H9 (cell line): ENCODE results near the gene COL4A2. TPM values are rescaled to one million over a fixed set of nuclear protein-coding genes. Genes with fewer than 3 reads are reported as not detected.

ENCODE experiments used
- DNase-seq: peaks from one replicate; pipeline ENCODE4 v3.0.0-alpha.2; 2017
- H2AFZ ChIP-seq: one replicate; pipeline ENCODE4 v1.6.1; 2013; ENCODE audit warnings: mild to moderate bottlenecking, low read length, control low read depth, moderate library complexity
- H2AK5ac ChIP-seq: 2 replicates; pipeline ENCODE4 v1.6.1; 2013; ENCODE audit warnings: low read length, control low read depth, mixed read lengths; ENCODE audit not compliant: insufficient read length
- H2BK120ac ChIP-seq: one replicate; pipeline ENCODE4 v1.6.1; 2013; ENCODE audit warnings: low read depth, mild to moderate bottlenecking, low read length, control low read depth, inconsistent platforms; ENCODE audit not compliant: poor library complexity, severe bottlenecking
- H2BK12ac ChIP-seq: 2 replicates; pipeline ENCODE4 v1.6.1; 2013; ENCODE audit warnings: low read length, control low read depth, mixed read lengths, low read depth; ENCODE audit not compliant: insufficient read length
- H2BK15ac ChIP-seq: 2 replicates; pipeline ENCODE4 v1.6.1; 2013; ENCODE audit warnings: low read depth, low read length, control low read depth
- H2BK20ac ChIP-seq: one replicate; pipeline ENCODE4 v1.6.1; 2013; ENCODE audit warnings: low read depth, mild to moderate bottlenecking, low read length, control low read depth, inconsistent platforms; ENCODE audit not compliant: poor library complexity, severe bottlenecking
- H2BK5ac ChIP-seq: 2 replicates; pipeline ENCODE4 v1.6.1; 2013; ENCODE audit warnings: low read length, control low read depth, mixed read lengths; ENCODE audit not compliant: insufficient read length
- H3K14ac ChIP-seq: 2 replicates; pipeline ENCODE4 v1.6.1; 2013; ENCODE audit warnings: low read length, control low read depth; ENCODE audit not compliant: insufficient read depth
- H3K18ac ChIP-seq: 2 replicates; pipeline ENCODE4 v1.6.1; 2013; ENCODE audit warnings: low read depth, mild to moderate bottlenecking, mixed read lengths, low read length, control low read depth; ENCODE audit not compliant: insufficient read length
- H3K23ac ChIP-seq: 2 replicates; pipeline ENCODE4 v1.6.1; 2013; ENCODE audit warnings: low read length, control low read depth, mixed read lengths, low read depth; ENCODE audit not compliant: insufficient read length
- H3K23me2 ChIP-seq: 2 replicates; pipeline ENCODE4 v1.6.1; 2013; ENCODE audit warnings: low read depth, mild to moderate bottlenecking, mixed read lengths, low read length, control low read depth; ENCODE audit not compliant: insufficient read length, poor library complexity, severe bottlenecking
- H3K27ac ChIP-seq: 2 replicates; pipeline ENCODE4 v1.5.1; 2013; ENCODE audit warnings: low read length, control low read depth, mixed read lengths, low read depth; ENCODE audit not compliant: insufficient read length
- H3K27me3 ChIP-seq: 2 replicates; pipeline ENCODE4 v1.6.1; 2013; ENCODE audit warnings: low read length, control low read depth, inconsistent platforms; ENCODE audit not compliant: insufficient read depth
- H3K4ac ChIP-seq: 2 replicates; pipeline ENCODE4 v1.6.1; 2013; ENCODE audit warnings: low read depth, mild to moderate bottlenecking, control low read depth, inconsistent platforms, low read length, moderate library complexity
- H3K4me1 ChIP-seq: 2 replicates; pipeline ENCODE4 v1.6.1; 2013; ENCODE audit warnings: low read length, control low read depth, inconsistent platforms; ENCODE audit not compliant: insufficient read depth
- H3K4me2 ChIP-seq: 2 replicates; pipeline ENCODE4 v1.6.1; 2013; ENCODE audit warnings: low read length, control low read depth, mixed read lengths; ENCODE audit not compliant: insufficient read length, insufficient read depth
- H3K56ac ChIP-seq: 2 replicates; pipeline ENCODE4 v1.6.1; 2013; ENCODE audit warnings: low read depth, mild to moderate bottlenecking, mixed read lengths, low read length, control low read depth; ENCODE audit not compliant: insufficient read length
- H3K79me1 ChIP-seq: 2 replicates; pipeline ENCODE4 v1.6.1; 2013; ENCODE audit warnings: low read depth, mild to moderate bottlenecking, moderate library complexity, low read length, control low read depth, inconsistent platforms; ENCODE audit not compliant: insufficient read depth, poor library complexity, severe bottlenecking
- H3K79me2 ChIP-seq: 2 replicates; pipeline ENCODE4 v1.6.1; 2013; ENCODE audit warnings: low read length, control low read depth, inconsistent platforms; ENCODE audit not compliant: insufficient read depth
- H3K9ac ChIP-seq: 2 replicates; pipeline ENCODE4 v1.6.1; 2013; ENCODE audit warnings: low read length, control low read depth, mixed read lengths; ENCODE audit not compliant: insufficient read length; ENCODE audit errors: extremely low read depth
- H3K9me3 ChIP-seq: one replicate; pipeline ENCODE4 v1.6.1; 2013; ENCODE audit warnings: low read depth, low read length, inconsistent platforms; ENCODE audit not compliant: control insufficient read depth
- H3T11ph ChIP-seq: one replicate; pipeline ENCODE4 v1.6.1; 2013; ENCODE audit warnings: mild to moderate bottlenecking, low read length, control low read depth, inconsistent platforms
- H4K20me1 ChIP-seq: one replicate; pipeline ENCODE4 v1.6.1; 2013; ENCODE audit not compliant: control insufficient read depth, insufficient read length, insufficient read depth
- H4K5ac ChIP-seq: 2 replicates; pipeline ENCODE4 v1.6.1; 2013; ENCODE audit warnings: low read depth, mild to moderate bottlenecking, mixed read lengths, low read length, control low read depth; ENCODE audit not compliant: insufficient read length
- H4K8ac ChIP-seq: replicated peaks from 2 replicates; pipeline ENCODE4 v1.6.1; 2013; ENCODE audit warnings: low read length, control low read depth, mixed read lengths, low read depth; ENCODE audit not compliant: insufficient read length
- H4K91ac ChIP-seq: 2 replicates; pipeline ENCODE4 v1.6.1; 2013; ENCODE audit warnings: low read depth, mild to moderate bottlenecking, moderate library complexity, mixed read lengths, low read length, control low read depth; ENCODE audit not compliant: insufficient read length
- H3K27ac Mint-ChIP-seq, 3 experiments: 2 replicates in 2 of 3; 3 replicates in 1 of 3; pipeline ENCODE4 v1.8.0; 2020 to 2021; ENCODE audit warnings: mixed read lengths in 3 of 3, mild to moderate bottlenecking in 1 of 3, moderate library complexity in 1 of 3
- H3K27me3 Mint-ChIP-seq: 2 replicates; pipeline ENCODE4 v1.8.0; 2021; ENCODE audit warnings: low read depth, mild to moderate bottlenecking, moderate library complexity, mixed read lengths
- H3K36me3 Mint-ChIP-seq, 3 experiments: 2 replicates in 2 of 3; 3 replicates in 1 of 3; pipeline ENCODE4 v1.8.0; 2020 to 2021; ENCODE audit warnings: low read depth in 3 of 3, mixed read lengths in 3 of 3; ENCODE audit not compliant: insufficient read depth in 1 of 3
- H3K4me1 Mint-ChIP-seq, 2 experiments: 2 replicates each; pipeline ENCODE4 v1.8.0; 2020; ENCODE audit warnings: mixed read lengths in 2 of 2
- H3K4me3 Mint-ChIP-seq, 2 experiments: 2 replicates in 1 of 2; 3 replicates in 1 of 2; pipeline ENCODE4 v1.8.0; 2020 to 2021; ENCODE audit warnings: mild to moderate bottlenecking in 2 of 2, mixed read lengths in 2 of 2, moderate library complexity in 1 of 2
- H3K9me3 Mint-ChIP-seq, 2 experiments: 2 replicates in 1 of 2; 3 replicates in 1 of 2; pipeline ENCODE4 v1.8.0; 2020; ENCODE audit warnings: mild to moderate bottlenecking in 2 of 2, mixed read lengths in 2 of 2, moderate library complexity in 1 of 2
- CTCF ChIP-seq: fragments of 200-600 bp; sonication (generic); conservative IDR thresholded peaks from 3 replicates; pipeline ENCODE4 v1.8.0; 2021; ENCODE audit warnings: antibody characterized with exemption, mild to moderate bottlenecking
- WGBS: extraction: QIAGEN DNeasy Blood & Tissue Kit; methylation state at CpG from one replicate; pipeline ENCODE4 v1.1.7; 2013; ENCODE audit warnings: missing lambda C conversion rate, low lambda C conversion rate, mixed read lengths; ENCODE audit not compliant: insufficient read length; ENCODE audit errors: extremely low coverage; 5-methylcytosine and 5-hydroxymethylcytosine counted together
- total RNA-seq: library from RNA; stranded (reverse); gene quantifications from 2 replicates; pipeline ENCODE4 v1.2.1, GENCODE V29; 2021

The COL4A2 gene
- total RNA-seq, 1 experiment from 2014 or later: 76.5 TPM

GRCh38 chr13:110454227-110454859 is 147.3 kb downstream of the COL4A2 start:
- Histone ChIP-seq H3K79me1 (no peaks in the 10 kb centered on the region), H2AFZ (no peak overlapping the region), H3K9me3 (no peaks in the 10 kb centered on the region), H2BK15ac (no peak overlapping the region), H2AK5ac (no peak overlapping the region), H3K4me2 (no peak overlapping the region), H4K20me1 (no peaks in the 10 kb centered on the region), H3K56ac (no peak overlapping the region), H2BK120ac (no peak overlapping the region), H3K14ac (no peak overlapping the region; the same call in 1 of the 2 replicates), H2BK5ac (no peak overlapping the region), H3K4me1 (peaks cover 1% of the 10 kb centered on the region; the same call in 1 of the 2 replicates), H3K9ac (no peak overlapping the region), H3K27me3 (no peaks in the 10 kb centered on the region), H4K5ac (no peak overlapping the region), H3K18ac (no peak overlapping the region), H3T11ph (no peak overlapping the region), H3K27ac (no peak overlapping the region), H4K91ac (no peak overlapping the region), H2BK12ac (no peak overlapping the region), H2BK20ac (no peak overlapping the region), H3K23me2 (no peaks in the 10 kb centered on the region), H3K4ac (no peak overlapping the region), H4K8ac (no peak overlapping the region), H3K79me2 (no peaks in the 10 kb centered on the region), H3K23ac (no peak overlapping the region)
- TF ChIP-seq CTCF: no peak
- WGBS: no CpG with 5 or more reads among the region's 21 CpGs
- Mint-ChIP-seq H3K27me3 (no peaks in the 10 kb centered on the region; the same call in 1 of the 2 replicates), H3K27ac (peak overlapping the region in 2 of 3 experiments; percentile 79 to 94; a peak in 5 of 7 replicates), H3K4me3 (no peak overlapping the region), H3K9me3 (no peaks in the 10 kb centered on the region; a peak in 1 of 5 replicates), H3K36me3 (peaks cover 0 to 9% (median 8%) of the 10 kb centered on the region in 3 experiments; a peak in 4 of 7 replicates), H3K4me1 (peaks cover 37 to 40% of the 10 kb centered on the region in 2 experiments)
- DNase-seq: no peak
